Heart left ventricle (tissue), 13 donors: ENCODE data around the gene CEMIP2.
"Not testable (repeated sequence)": the region's sequence is repeated elsewhere in the genome, so short reads cannot be mapped to it uniquely, and the experiment has no call there.

Experiments
- POLR2A ChIP-seq, 2 donors: fragments of 450-650 bp; IDR thresholded peaks; one replicate each; pipeline ENCODE4 v1.6.1; 2017; ENCODE audit warnings: antibody characterized with exemption in 2 of 2, mild to moderate bottlenecking in 2 of 2, moderate library complexity in 2 of 2
- TF ChIP-seq, protein P1 (sequence below), 12 donors: fragments of 200-600 bp; sonication (generic) in 4 of 12; IDR thresholded peaks; one replicate each; pipeline versions ENCODE4 v1.5.0 to v1.8.0; 2018 to 2022; ENCODE audit warnings: antibody characterized with exemption in 12 of 12, mild to moderate bottlenecking in 5 of 12
- donor health status: ischemic (EF 13 %, LVEDD 7.1; RV severe dilation, severe dysfunction).
- donor health status: DM: no; HTN: yes; CAD: no.
- donor health status: DM: no; HTN: no; CAD: no.
- donor health status: ischemic (EF 25% LVEDD 6.9; RV normal size, moderate dysfunction).
- donor health status: ischemic (EF 25% LVEDD 5.7; RV mildly dilated, moderate dysfunction).
- donor health status: ischemic (EF 35%, LVEDD 5.7; RV mildly dilated, moderate dysfunction).
- donor health status: nonischemic (EF 11% LVEDD 7.7; RV severe dilation, severe dysfunction).
- donor health status: DM: yes; HTN: yes; CAD: no.
- donor health status: PGD.
- donor health status: ischemic (EF 29% LVEDD 5.4; RV normal size, mild dysfunction).
- donor health status: nonischemic (EF 23%, LVEDD 6.1; RV moderate dilation, normal function).

- TF ChIP-seq, protein P1, sequence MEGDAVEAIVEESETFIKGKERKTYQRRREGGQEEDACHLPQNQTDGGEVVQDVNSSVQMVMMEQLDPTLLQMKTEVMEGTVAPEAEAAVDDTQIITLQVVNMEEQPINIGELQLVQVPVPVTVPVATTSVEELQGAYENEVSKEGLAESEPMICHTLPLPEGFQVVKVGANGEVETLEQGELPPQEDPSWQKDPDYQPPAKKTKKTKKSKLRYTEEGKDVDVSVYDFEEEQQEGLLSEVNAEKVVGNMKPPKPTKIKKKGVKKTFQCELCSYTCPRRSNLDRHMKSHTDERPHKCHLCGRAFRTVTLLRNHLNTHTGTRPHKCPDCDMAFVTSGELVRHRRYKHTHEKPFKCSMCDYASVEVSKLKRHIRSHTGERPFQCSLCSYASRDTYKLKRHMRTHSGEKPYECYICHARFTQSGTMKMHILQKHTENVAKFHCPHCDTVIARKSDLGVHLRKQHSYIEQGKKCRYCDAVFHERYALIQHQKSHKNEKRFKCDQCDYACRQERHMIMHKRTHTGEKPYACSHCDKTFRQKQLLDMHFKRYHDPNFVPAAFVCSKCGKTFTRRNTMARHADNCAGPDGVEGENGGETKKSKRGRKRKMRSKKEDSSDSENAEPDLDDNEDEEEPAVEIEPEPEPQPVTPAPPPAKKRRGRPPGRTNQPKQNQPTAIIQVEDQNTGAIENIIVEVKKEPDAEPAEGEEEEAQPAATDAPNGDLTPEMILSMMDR (IDR thresholded peaks at IDR 0.05): not testable (repeated sequence)
- TF ChIP-seq POLR2A (IDR thresholded peaks at IDR 0.05): not testable (repeated sequence)
Observed at GRCh38 chr9:71657276-71657675, 111.0 kb downstream of the CEMIP2 start.
